Endodermal cell (in vitro differentiated cells): ENCODE measurements around the gene MORF4L2. TPM values are rescaled to one million over a fixed set of nuclear protein-coding genes. Genes with fewer than 3 reads are reported as not detected.
"Not testable (repeated sequence)": the region's sequence is repeated elsewhere in the genome, so short reads cannot be mapped to it uniquely, and the experiment has no call there.

Experiments used
- DNase-seq: peaks from one replicate; pipeline ENCODE4 v3.0.0-alpha.2; 2017
- H3K27ac ChIP-seq: 2 replicates; pipeline ENCODE4 v1.5.1; 2013; ENCODE audit warnings: mild to moderate bottlenecking, low read depth, low read length, moderate library complexity
- H3K27me3 ChIP-seq: 2 replicates; pipeline ENCODE4 v1.6.1; 2013; ENCODE audit warnings: mild to moderate bottlenecking, low read length, moderate library complexity; ENCODE audit not compliant: insufficient read depth, control insufficient read depth, poor library complexity, severe bottlenecking
- H3K36me3 ChIP-seq: 2 replicates; pipeline ENCODE4 v1.7.0; 2013; ENCODE audit warnings: mild to moderate bottlenecking, low read length, moderate library complexity; ENCODE audit not compliant: control insufficient read depth, insufficient read depth
- H3K4me1 ChIP-seq: one replicate; pipeline ENCODE4 v1.7.0; 2013; ENCODE audit warnings: low read length; ENCODE audit not compliant: control insufficient read depth, insufficient read depth
- H3K4me3 ChIP-seq: 2 replicates; pipeline ENCODE4 v1.5.1; 2013; ENCODE audit warnings: mild to moderate bottlenecking, low read length, moderate library complexity
- H3K9ac ChIP-seq: 2 replicates; pipeline ENCODE4 v1.6.1; 2013; ENCODE audit warnings: mild to moderate bottlenecking, low read length, moderate library complexity; ENCODE audit not compliant: poor library complexity, severe bottlenecking; ENCODE audit errors: extremely low read depth
- H3K9me3 ChIP-seq: 2 replicates; pipeline ENCODE4 v1.6.1; 2013; ENCODE audit warnings: mild to moderate bottlenecking, low read length, moderate library complexity; ENCODE audit not compliant: control insufficient read depth
- H3K27ac Mint-ChIP-seq: 2 replicates; pipeline ENCODE4 v1.8.0; 2020; ENCODE audit warnings: mixed read lengths
- H3K27me3 Mint-ChIP-seq: 2 replicates; pipeline ENCODE4 v1.8.0; 2021; ENCODE audit warnings: mild to moderate bottlenecking, mixed read lengths; ENCODE audit not compliant: insufficient read depth
- H3K36me3 Mint-ChIP-seq: 2 replicates; pipeline ENCODE4 v1.8.0; 2020; ENCODE audit warnings: low read depth, mixed read lengths
- H3K4me1 Mint-ChIP-seq: 2 replicates; pipeline ENCODE4 v1.8.0; 2020; ENCODE audit warnings: mixed read lengths
- H3K4me3 Mint-ChIP-seq: 2 replicates; pipeline ENCODE4 v1.8.0; 2020; ENCODE audit warnings: mild to moderate bottlenecking, moderate library complexity, mixed read lengths
- H3K9me3 Mint-ChIP-seq: 2 replicates; pipeline ENCODE4 v1.8.0; 2020; ENCODE audit warnings: mild to moderate bottlenecking, mixed read lengths
- CTCF ChIP-seq: fragments of 200-600 bp; sonication (generic); conservative IDR thresholded peaks from 2 replicates; pipeline ENCODE4 v1.5.0; 2021; ENCODE audit warnings: antibody characterized with exemption, mild to moderate bottlenecking
- WGBS, 2 experiments: methylation state at CpG; one replicate each; pipeline versions ENCODE4 v1.1.5 to v1.1.7; 2013; ENCODE audit warnings: missing lambda C conversion rate in 2 of 2, mixed read lengths in 1 of 2; ENCODE audit not compliant: insufficient coverage in 1 of 2, insufficient read length in 1 of 2; 5-methylcytosine and 5-hydroxymethylcytosine counted together
- total RNA-seq, 2 donors: library from RNA; stranded (reverse); fragmentation: NEBNext Ultra II Directional in 1 of 2; extraction: Animal tissue kit (Norgen Biotek cat#: 25700) in 1 of 2; gene quantifications; 2 replicates in 1 of 2; 3 replicates in 1 of 2; pipeline ENCODE4 v1.2.1, GENCODE V29; 2021

Gene MORF4L2
- total RNA-seq, 2 donors from 2014 or later: 400 to 509 TPM

- no peak overlapping the region for H3K27ac Mint-ChIP-seq
- no peak overlapping the region for H3K4me3 Mint-ChIP-seq
- no peak for DNase-seq
- Histone ChIP-seq H3K27ac (no peak overlapping the region), H3K9ac (no peak overlapping the region), H3K9me3 (no peaks in the 10 kb centered on the region), H3K36me3 (no peaks in the 10 kb centered on the region), H3K4me3 (no peak overlapping the region), H3K27me3 (no peaks in the 10 kb centered on the region), H3K4me1 (no peaks in the 10 kb centered on the region)
- H3K9me3 Mint-ChIP-seq: peaks cover 5% of the 10 kb centered on the region
- H3K27me3 Mint-ChIP-seq: peaks cover 19% of the 10 kb centered on the region
- peaks cover 2% of the 10 kb centered on the region for H3K4me1 Mint-ChIP-seq
- no peak for TF ChIP-seq CTCF
- H3K36me3 Mint-ChIP-seq: no peaks in the 10 kb centered on the region
- WGBS, 2 experiments: 85% methylated on average over 3 of the region's 5 CpGs; no CpG with 5 or more reads in 1 of the 2 experiments
Measured at GRCh38 chrX:103658681-103659433, 27.6 kb downstream of the MORF4L2 start.

GRCh38 chrX:103657066-103657465 lies 29.4 kb downstream of the MORF4L2 start:
- H3K4me3 ChIP-seq, H3K9ac ChIP-seq, H3K4me1 Mint-ChIP-seq, H3K9me3 Mint-ChIP-seq, H3K4me3 Mint-ChIP-seq, H3K36me3 Mint-ChIP-seq, H3K27ac ChIP-seq, H3K27ac Mint-ChIP-seq, DNase-seq, H3K4me1 ChIP-seq, H3K36me3 ChIP-seq, H3K27me3 ChIP-seq, H3K9me3 ChIP-seq: not testable (repeated sequence)
- H3K27me3 Mint-ChIP-seq: peaks cover 12% of the 10 kb centered on the region
- 92 to 100% methylated on average over 1 to 2 of the region's 2 CpGs for WGBS, 2 experiments

GRCh38 chrX:103656617-103657016 lies 29.9 kb downstream of the MORF4L2 start:
- no peak overlapping the region for H3K4me3 ChIP-seq
- no peaks in the 10 kb centered on the region for H3K4me1 ChIP-seq
- Mint-ChIP-seq H3K4me1 (no peaks in the 10 kb centered on the region), H3K4me3 (no peak overlapping the region), H3K27ac (no peak overlapping the region), H3K27me3 (peaks cover 12% of the 10 kb centered on the region), H3K9me3 (peaks cover 5% of the 10 kb centered on the region), H3K36me3 (no peaks in the 10 kb centered on the region)
- H3K36me3 ChIP-seq: no peaks in the 10 kb centered on the region
- WGBS, 2 experiments: 64% methylated on average over 3 of the region's 3 CpGs; no CpG with 5 or more reads in 1 of the 2 experiments
- no peak for DNase-seq
- no peaks in the 10 kb centered on the region for H3K9me3 ChIP-seq
- no peak overlapping the region for H3K27ac ChIP-seq
- no peak for TF ChIP-seq CTCF
- no peaks in the 10 kb centered on the region for H3K27me3 ChIP-seq
- no peak overlapping the region for H3K9ac ChIP-seq

- H3K27ac ChIP-seq, H3K4me3 Mint-ChIP-seq, H3K9me3 Mint-ChIP-seq, H3K9ac ChIP-seq, H3K4me1 ChIP-seq, H3K4me1 Mint-ChIP-seq, H3K9me3 ChIP-seq, H3K27me3 ChIP-seq, H3K4me3 ChIP-seq, H3K36me3 ChIP-seq, H3K36me3 Mint-ChIP-seq, H3K27ac Mint-ChIP-seq, DNase-seq: not testable (repeated sequence)
- peaks cover 12% of the 10 kb centered on the region for H3K27me3 Mint-ChIP-seq
- 98 to 100% methylated on average over 1 to 4 of the region's 7 CpGs for WGBS, 2 experiments
Measured at GRCh38 chrX:103655230-103656000, 31.1 kb downstream of the MORF4L2 start.
